Keratinocyte (primary cell): ENCODE results near the gene AMN.

Source experiments
- CTCF ChIP-seq, 3 experiments: IDR thresholded peaks in 1 of 3; conservative IDR thresholded peaks in 1 of 3; optimal IDR thresholded peaks in 1 of 3; 2 replicates in 2 of 3; 3 replicates in 1 of 3; pipeline versions ENCODE3 to v1.5.1; 2011; ENCODE audit warnings: low read length in 3 of 3, mild to moderate bottlenecking in 3 of 3, moderate library complexity in 2 of 3, control low read depth in 1 of 3, inconsistent platforms in 1 of 3; ENCODE audit not compliant: insufficient read depth in 2 of 3; ENCODE audit errors: extremely low read depth in 1 of 3
- EZH2 ChIP-seq: IDR thresholded peaks from one replicate; pipeline ENCODE4 v1.6.1; 2012; ENCODE audit warnings: inconsistent platforms, mild to moderate bottlenecking, low read length, moderate library complexity

GRCh38 chr14:102916347-102917055 is 6.0 kb upstream of the AMN start:
- TF ChIP-seq CTCF (optimal IDR thresholded peaks at IDR 0.05 in 1 of 3, IDR thresholded peaks at IDR 0.05 in 1 of 3, conservative IDR thresholded peaks at IDR 0.05 in 1 of 3; ENCODE audit: extremely low read depth in 1 of 3, insufficient read depth in 2 of 3, low read length in 3 of 3), result no peak
- TF ChIP-seq EZH2, result no peak
